ENCODE measurements around the gene HOXD3. TPM values are rescaled to one million over a fixed set of nuclear protein-coding genes. Genes with fewer than 3 reads are reported as not detected.

The HOXD3 gene
- total and polyA plus RNA-seq, 2 donors = 0.28 to 0.82 TPM

DNA sequence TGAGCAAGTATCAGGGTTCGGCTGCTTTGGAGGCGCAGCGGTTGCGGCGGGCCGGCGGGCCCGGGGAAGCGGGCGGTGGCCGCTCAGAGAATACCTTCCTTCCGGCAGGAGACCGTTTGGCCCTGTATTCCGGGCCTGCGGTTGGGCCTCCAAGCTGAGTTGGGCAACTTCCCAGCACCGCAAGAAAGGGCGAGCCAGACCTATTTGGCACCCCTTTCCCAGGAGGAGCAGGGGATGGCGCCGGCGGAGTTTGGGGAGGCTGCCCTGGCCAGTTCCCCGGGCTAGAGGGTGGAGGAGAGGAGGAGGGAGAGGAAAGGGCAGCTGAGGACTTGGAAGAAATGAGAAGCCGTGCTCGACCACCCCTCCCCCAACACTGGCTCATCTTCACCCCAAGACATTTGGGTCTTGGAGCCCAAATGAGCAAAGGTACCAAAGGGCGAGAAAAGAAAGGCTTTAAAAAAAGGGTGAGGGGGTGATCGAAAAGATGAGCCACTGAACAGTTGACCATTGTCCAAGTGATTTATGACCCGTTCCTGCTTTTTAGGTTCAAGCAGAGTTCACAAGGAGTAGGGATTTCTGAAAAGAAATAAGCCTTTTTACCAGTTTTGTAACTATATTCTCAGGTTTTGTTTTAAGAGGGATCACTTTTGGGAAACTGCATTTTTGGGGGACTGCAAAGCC is 8.4 kb downstream of the HOXD3 start:
- no peak for DNase-seq (ENCODE audit: low read depth in 6 of 9, low spot score in 9 of 9)
- H3K27me3 ChIP-seq (ENCODE audit: control insufficient read depth in 2 of 2, insufficient read depth in 1 of 2, low read length in 1 of 2) = peaks cover 81 to 100% of the 10 kb centered on the region in 2 donors
- 4% methylated on average over 26 of the region's 26 CpGs for WGBS

DNA sequence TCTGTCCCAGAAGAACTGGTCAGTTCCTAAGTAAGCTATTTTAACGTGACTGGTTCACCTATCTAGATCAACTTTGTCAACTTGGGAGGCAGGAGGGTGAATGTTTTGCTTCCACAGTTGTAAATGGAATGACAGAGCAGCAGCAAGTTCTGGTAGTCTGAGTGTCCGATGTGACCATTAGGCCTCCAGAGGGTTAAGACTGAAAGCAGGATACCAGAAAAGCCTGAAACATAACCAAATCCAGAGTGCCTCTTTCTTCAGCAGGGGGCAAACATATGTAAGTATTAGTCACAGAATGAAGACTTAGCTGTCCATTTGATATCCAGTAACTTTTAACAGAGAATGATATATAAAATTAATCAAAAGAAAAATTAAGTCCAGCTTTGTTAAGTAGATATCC is 9.2 kb downstream of the HOXD3 start:
- Histone ChIP-seq H3K27ac (ENCODE audit: low read depth in 1 of 2, low read length in 1 of 2) (no peak overlapping the region), H3K4me3 (ENCODE audit: low read length in 2 of 2) (no peak overlapping the region), H3K36me3 (ENCODE audit: control insufficient read depth in 2 of 2, insufficient read depth in 2 of 2, low read length in 1 of 2) (no peaks in the 10 kb centered on the region), H3K4me1 (ENCODE audit: control insufficient read depth in 2 of 2, insufficient read depth in 2 of 2, low read length in 2 of 2) (peaks cover 0 to 6% of the 10 kb centered on the region in 2 donors), H3K9me3 (ENCODE audit: control insufficient read depth in 2 of 2, insufficient read depth in 1 of 2, low read length in 1 of 2) (no peaks in the 10 kb centered on the region), H3K27me3 (ENCODE audit: control insufficient read depth in 2 of 2, insufficient read depth in 1 of 2, low read length in 1 of 2) (peaks cover 80 to 100% of the 10 kb centered on the region in 2 donors)
- 13% methylated on average over 2 of the region's 2 CpGs for WGBS
- no peak for DNase-seq (ENCODE audit: low read depth in 6 of 9, low spot score in 9 of 9)

More for the DNA sequence above, 8.4 kb downstream of the HOXD3 start:
- Histone ChIP-seq H3K27ac (ENCODE audit: low read depth in 1 of 2, low read length in 1 of 2) (no peak overlapping the region), H3K4me1 (ENCODE audit: control insufficient read depth in 2 of 2, insufficient read depth in 2 of 2, low read length in 2 of 2) (peaks cover 0 to 11% of the 10 kb centered on the region in 2 donors), H3K36me3 (ENCODE audit: control insufficient read depth in 2 of 2, insufficient read depth in 2 of 2, low read length in 1 of 2) (no peaks in the 10 kb centered on the region), H3K4me3 (ENCODE audit: low read length in 2 of 2) (no peak overlapping the region), H3K9me3 (ENCODE audit: control insufficient read depth in 2 of 2, insufficient read depth in 1 of 2, low read length in 1 of 2) (peaks cover 0 to 4% of the 10 kb centered on the region in 2 donors)

DNA sequence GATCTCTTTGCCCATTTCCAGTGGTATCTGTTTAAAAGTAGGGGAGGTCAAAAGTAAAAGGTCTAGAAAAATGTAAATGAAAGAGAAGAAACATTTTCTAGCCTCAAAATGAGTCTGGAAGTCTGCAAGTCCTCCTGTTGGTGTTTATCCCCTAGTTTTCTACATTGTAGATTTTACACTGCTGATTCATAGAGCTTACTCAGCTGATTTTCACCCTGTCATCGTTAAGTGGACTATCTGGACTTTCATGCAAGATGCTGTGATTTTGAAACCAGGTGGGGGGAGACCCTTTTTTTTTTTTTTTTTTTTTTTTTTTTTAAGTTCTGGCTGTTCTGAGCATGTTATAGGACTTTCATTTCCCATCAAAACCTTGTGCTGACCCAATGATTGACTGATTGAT is 10.3 kb downstream of the HOXD3 start:
- Histone ChIP-seq H3K4me1 (ENCODE audit: control insufficient read depth in 2 of 2, insufficient read depth in 2 of 2, low read length in 2 of 2) (peaks cover 0 to 6% of the 10 kb centered on the region in 2 donors), H3K27ac (ENCODE audit: low read depth in 1 of 2, low read length in 1 of 2) (no peak overlapping the region), H3K9me3 (ENCODE audit: control insufficient read depth in 2 of 2, insufficient read depth in 1 of 2, low read length in 1 of 2) (no peaks in the 10 kb centered on the region), H3K27me3 (ENCODE audit: control insufficient read depth in 2 of 2, insufficient read depth in 1 of 2, low read length in 1 of 2) (peaks cover 80 to 100% of the 10 kb centered on the region in 2 donors), H3K36me3 (ENCODE audit: control insufficient read depth in 2 of 2, insufficient read depth in 2 of 2, low read length in 1 of 2) (no peaks in the 10 kb centered on the region), H3K4me3 (ENCODE audit: low read length in 2 of 2) (no peak overlapping the region)
- DNase-seq (ENCODE audit: low read depth in 6 of 9, low spot score in 9 of 9) = no peak
- 67% methylated on average over 1 of the region's 1 CpG for WGBS

DNA sequence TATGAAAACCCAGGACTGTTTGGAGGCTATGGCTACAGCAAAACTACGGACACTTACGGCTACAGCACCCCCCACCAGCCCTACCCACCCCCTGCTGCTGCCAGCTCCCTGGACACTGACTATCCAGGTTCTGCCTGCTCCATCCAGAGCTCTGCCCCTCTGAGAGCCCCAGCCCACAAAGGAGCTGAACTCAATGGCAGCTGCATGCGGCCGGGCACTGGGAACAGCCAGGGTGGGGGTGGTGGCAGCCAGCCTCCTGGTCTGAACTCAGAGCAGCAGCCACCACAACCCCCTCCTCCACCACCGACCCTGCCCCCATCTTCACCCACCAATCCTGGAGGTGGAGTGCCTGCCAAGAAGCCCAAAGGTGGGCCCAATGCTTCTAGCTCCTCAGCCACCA is 12.1 kb downstream of the HOXD3 start:
- Histone ChIP-seq H3K4me1 (ENCODE audit: control insufficient read depth in 2 of 2, insufficient read depth in 2 of 2, low read length in 2 of 2) (peaks cover 0 to 6% of the 10 kb centered on the region in 2 donors), H3K36me3 (ENCODE audit: control insufficient read depth in 2 of 2, insufficient read depth in 2 of 2, low read length in 1 of 2) (no peaks in the 10 kb centered on the region), H3K27me3 (ENCODE audit: control insufficient read depth in 2 of 2, insufficient read depth in 1 of 2, low read length in 1 of 2) (peaks cover 78 to 100% of the 10 kb centered on the region in 2 donors), H3K27ac (ENCODE audit: low read depth in 1 of 2, low read length in 1 of 2) (no peak overlapping the region), H3K9me3 (ENCODE audit: control insufficient read depth in 2 of 2, insufficient read depth in 1 of 2, low read length in 1 of 2) (no peaks in the 10 kb centered on the region), H3K4me3 (ENCODE audit: low read length in 2 of 2) (no peak overlapping the region)
- WGBS = 79% methylated on average over 5 of the region's 5 CpGs
- DNase-seq (ENCODE audit: low read depth in 6 of 9, low spot score in 9 of 9) = no peak

DNA sequence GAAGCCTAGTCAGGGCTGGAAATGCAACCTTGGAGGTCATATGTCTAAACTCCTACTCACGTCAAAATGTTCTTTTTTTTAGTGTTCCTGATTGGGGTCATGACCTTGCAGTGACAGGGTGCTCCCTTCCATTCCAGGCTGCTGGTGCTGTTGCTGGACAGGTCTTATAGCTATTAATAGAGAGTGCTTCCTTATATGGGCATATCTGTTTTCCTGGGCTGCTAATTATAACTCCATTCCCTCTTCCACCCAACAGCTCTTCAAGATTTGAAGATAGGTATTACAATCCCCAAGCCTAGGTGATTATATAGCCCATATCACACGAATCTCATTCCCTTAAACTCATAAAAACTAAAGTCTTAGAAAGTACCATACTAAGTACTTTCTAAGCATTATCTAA is 12.6 kb downstream of the HOXD3 start:
- no peak for DNase-seq (ENCODE audit: low read depth in 6 of 9, low spot score in 9 of 9)
- H3K9me3 ChIP-seq (ENCODE audit: control insufficient read depth in 2 of 2, insufficient read depth in 1 of 2, low read length in 1 of 2) = no peaks in the 10 kb centered on the region
- no peak overlapping the region for H3K27ac ChIP-seq (ENCODE audit: low read depth in 1 of 2, low read length in 1 of 2)
- WGBS = 74% methylated on average over 2 of the region's 2 CpGs
- H3K27me3 ChIP-seq (ENCODE audit: control insufficient read depth in 2 of 2, insufficient read depth in 1 of 2, low read length in 1 of 2) = peaks cover 78 to 100% of the 10 kb centered on the region in 2 donors
- H3K36me3 ChIP-seq (ENCODE audit: control insufficient read depth in 2 of 2, insufficient read depth in 2 of 2, low read length in 1 of 2) = no peaks in the 10 kb centered on the region
- peaks cover 0 to 8% of the 10 kb centered on the region in 2 donors for H3K4me1 ChIP-seq (ENCODE audit: control insufficient read depth in 2 of 2, insufficient read depth in 2 of 2, low read length in 2 of 2)
- no peak overlapping the region for H3K4me3 ChIP-seq (ENCODE audit: low read length in 2 of 2)

DNA sequence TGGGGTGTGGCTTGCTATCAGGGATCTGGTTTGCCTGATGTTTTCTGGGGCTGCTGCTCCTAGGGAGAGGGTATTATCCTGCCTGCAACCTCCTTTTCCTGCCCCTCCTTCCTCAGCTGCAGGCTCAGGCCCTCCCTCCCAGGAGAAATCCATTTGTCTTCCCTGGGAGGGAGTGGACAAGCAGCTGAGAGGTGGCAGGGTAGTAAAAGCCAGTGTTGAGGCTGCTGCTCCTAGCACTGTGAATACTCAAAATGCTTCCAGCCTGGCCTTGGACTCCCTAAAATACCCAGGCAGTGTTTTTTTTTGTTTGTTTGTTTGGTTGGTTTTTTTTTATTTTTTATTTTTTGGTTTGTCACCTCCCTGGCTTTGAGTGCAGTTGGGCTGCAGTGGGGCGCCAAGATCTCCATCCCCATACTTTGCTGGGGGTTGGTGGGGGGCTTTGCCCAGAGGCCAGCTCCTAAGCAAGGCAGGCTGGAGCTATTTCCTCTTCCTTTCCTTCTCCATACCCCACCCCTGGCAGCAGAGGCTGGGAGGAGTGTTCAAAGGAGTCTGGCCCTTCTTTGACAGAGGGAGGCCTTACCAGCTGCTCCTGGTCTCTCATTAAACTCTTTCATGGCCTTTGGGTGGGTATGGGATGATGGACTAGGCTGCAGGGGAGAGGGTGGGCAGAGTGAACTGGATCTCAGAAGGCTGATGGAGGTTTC is 13.6 kb downstream of the HOXD3 start:
- no peak for DNase-seq (ENCODE audit: low read depth in 6 of 9, low spot score in 9 of 9)
- H3K27me3 ChIP-seq (ENCODE audit: control insufficient read depth in 2 of 2, insufficient read depth in 1 of 2, low read length in 1 of 2) = peaks cover 79 to 100% of the 10 kb centered on the region in 2 donors
- no peak overlapping the region for H3K4me3 ChIP-seq (ENCODE audit: low read length in 2 of 2)
- 80% methylated on average over 1 of the region's 1 CpG for WGBS
- no peaks in the 10 kb centered on the region for H3K36me3 ChIP-seq (ENCODE audit: control insufficient read depth in 2 of 2, insufficient read depth in 2 of 2, low read length in 1 of 2)
- peaks cover 0 to 8% of the 10 kb centered on the region in 2 donors for H3K4me1 ChIP-seq (ENCODE audit: control insufficient read depth in 2 of 2, insufficient read depth in 2 of 2, low read length in 2 of 2)
- H3K27ac ChIP-seq (ENCODE audit: low read depth in 1 of 2, low read length in 1 of 2) = no peak overlapping the region
- H3K9me3 ChIP-seq (ENCODE audit: control insufficient read depth in 2 of 2, insufficient read depth in 1 of 2, low read length in 1 of 2) = no peaks in the 10 kb centered on the region

DNA sequence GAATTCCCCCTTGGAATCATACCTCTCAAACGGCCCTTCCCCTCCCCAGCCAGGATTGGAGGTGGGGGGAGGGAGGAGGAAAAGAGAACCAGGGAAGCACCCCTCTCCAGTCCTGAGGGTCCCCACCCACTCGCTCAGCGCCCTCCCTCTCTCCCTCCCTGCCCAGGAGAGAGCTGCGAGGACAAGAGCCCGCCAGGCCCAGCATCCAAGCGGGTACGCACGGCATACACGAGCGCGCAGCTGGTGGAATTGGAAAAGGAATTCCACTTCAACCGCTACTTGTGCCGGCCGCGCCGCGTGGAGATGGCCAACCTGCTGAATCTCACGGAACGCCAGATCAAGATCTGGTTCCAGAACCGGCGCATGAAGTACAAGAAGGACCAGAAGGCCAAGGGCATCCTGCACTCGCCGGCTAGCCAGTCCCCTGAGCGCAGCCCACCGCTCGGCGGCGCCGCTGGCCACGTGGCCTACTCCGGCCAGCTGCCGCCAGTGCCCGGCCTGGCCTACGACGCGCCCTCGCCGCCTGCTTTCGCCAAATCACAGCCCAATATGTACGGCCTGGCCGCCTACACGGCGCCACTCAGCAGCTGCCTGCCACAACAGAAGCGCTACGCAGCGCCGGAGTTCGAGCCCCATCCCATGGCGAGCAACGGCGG is 14.4 kb downstream of the HOXD3 start:
- WGBS = 10% methylated on average over 51 of the region's 51 CpGs
- Histone ChIP-seq H3K36me3 (ENCODE audit: control insufficient read depth in 2 of 2, insufficient read depth in 2 of 2, low read length in 1 of 2) (no peaks in the 10 kb centered on the region), H3K4me1 (ENCODE audit: control insufficient read depth in 2 of 2, insufficient read depth in 2 of 2, low read length in 2 of 2) (peaks cover 0 to 8% of the 10 kb centered on the region in 2 donors), H3K4me3 (ENCODE audit: low read length in 2 of 2) (no peak overlapping the region), H3K27me3 (ENCODE audit: control insufficient read depth in 2 of 2, insufficient read depth in 1 of 2, low read length in 1 of 2) (peaks cover 80 to 100% of the 10 kb centered on the region in 2 donors), H3K9me3 (ENCODE audit: control insufficient read depth in 2 of 2, insufficient read depth in 1 of 2, low read length in 1 of 2) (no peaks in the 10 kb centered on the region), H3K27ac (ENCODE audit: low read depth in 1 of 2, low read length in 1 of 2) (no peak overlapping the region)
- DNase-seq (ENCODE audit: low read depth in 6 of 9, low spot score in 9 of 9) = no peak

DNA sequence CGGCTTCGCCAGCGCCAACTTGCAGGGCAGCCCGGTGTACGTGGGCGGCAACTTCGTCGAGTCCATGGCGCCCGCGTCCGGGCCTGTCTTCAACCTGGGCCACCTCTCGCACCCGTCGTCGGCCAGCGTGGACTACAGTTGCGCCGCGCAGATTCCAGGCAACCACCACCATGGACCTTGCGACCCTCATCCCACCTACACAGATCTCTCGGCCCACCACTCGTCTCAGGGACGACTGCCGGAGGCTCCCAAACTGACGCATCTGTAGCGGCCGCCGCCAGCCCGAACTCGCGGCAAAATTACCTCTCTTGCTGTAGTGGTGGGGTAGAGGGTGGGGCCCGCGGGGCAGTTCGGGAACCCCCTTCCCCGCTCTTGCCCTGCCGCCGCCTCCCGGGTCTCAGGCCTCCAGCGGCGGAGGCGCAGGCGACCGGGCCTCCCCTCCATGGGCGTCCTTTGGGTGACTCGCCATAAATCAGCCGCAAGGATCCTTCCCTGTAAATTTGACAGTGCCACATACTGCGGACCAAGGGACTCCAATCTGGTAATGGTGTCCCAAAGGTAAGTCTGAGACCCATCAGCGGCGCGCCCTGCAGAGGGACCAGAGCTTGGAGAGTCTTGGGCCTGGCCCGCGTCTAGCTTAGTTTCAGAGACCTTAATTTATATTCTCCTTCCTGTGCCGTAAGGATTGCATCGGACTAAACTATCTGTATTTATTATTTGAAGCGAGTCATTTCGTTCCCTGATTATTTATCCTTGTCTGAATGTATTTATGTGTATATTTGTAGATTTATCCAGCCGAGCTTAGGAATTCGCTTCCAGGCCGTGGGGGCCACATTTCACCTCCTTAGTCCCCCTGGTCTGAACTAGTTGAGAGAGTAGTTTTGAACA is 15.1 kb downstream of the HOXD3 start:
- peaks cover 83 to 100% of the 10 kb centered on the region in 2 donors for H3K27me3 ChIP-seq (ENCODE audit: control insufficient read depth in 2 of 2, insufficient read depth in 1 of 2, low read length in 1 of 2)
- H3K4me3 ChIP-seq (ENCODE audit: low read length in 2 of 2) = no peak overlapping the region

More for the DNA sequence above, 15.1 kb downstream of the HOXD3 start:
- no peak overlapping the region for H3K27ac ChIP-seq (ENCODE audit: low read depth in 1 of 2, low read length in 1 of 2)
- peaks cover 0 to 8% of the 10 kb centered on the region in 2 donors for H3K4me1 ChIP-seq (ENCODE audit: control insufficient read depth in 2 of 2, insufficient read depth in 2 of 2, low read length in 2 of 2)
- no peaks in the 10 kb centered on the region for H3K9me3 ChIP-seq (ENCODE audit: control insufficient read depth in 2 of 2, insufficient read depth in 1 of 2, low read length in 1 of 2)
- H3K36me3 ChIP-seq (ENCODE audit: control insufficient read depth in 2 of 2, insufficient read depth in 2 of 2, low read length in 1 of 2) = no peaks in the 10 kb centered on the region
- no peak for DNase-seq (ENCODE audit: low read depth in 6 of 9, low spot score in 9 of 9)
- 9% methylated on average over 60 of the region's 60 CpGs for WGBS
